ENCODE results near the gene NDUFV2.

Gene NDUFV2

GRCh38 chr18:9135912-9136314 is 33.4 kb downstream of the NDUFV2 start:
- H3K27me3 ChIP-seq (ENCODE audit: insufficient read depth, low read length) = no peaks in the 10 kb centered on the region
- H3K4me3 ChIP-seq (ENCODE audit: low read length) = peak overlapping the region; percentile 60
- peak overlapping the region; percentile 86 for H2AFZ ChIP-seq (ENCODE audit: low read depth, low read length)
- H3K36me3 ChIP-seq (ENCODE audit: insufficient read depth, low read length) = peaks cover 33% of the 10 kb centered on the region
- no peaks in the 10 kb centered on the region for H3K9me3 ChIP-seq (ENCODE audit: low read length)
- H3K4me1 ChIP-seq (ENCODE audit: insufficient read depth, low read length) = peaks cover 44% of the 10 kb centered on the region

GRCh38 chr18:9136315-9137155 is 34.0 kb downstream of the NDUFV2 start, which contains the start of gene ANKRD12:
TSS of gene ANKRD12 (plus strand) at chr18:9136781. CDS start at chr18:9182433, 45,652 bp downstream.
- peak within 1 kb of the TSS; percentile 86 for H2AFZ ChIP-seq (ENCODE audit: low read depth, low read length)
- peaks cover 27% of the 10 kb centered on the region for H3K36me3 ChIP-seq (ENCODE audit: insufficient read depth, low read length)
- H3K4me1 ChIP-seq (ENCODE audit: insufficient read depth, low read length) = peaks cover 48% of the 10 kb centered on the region
- peak within 1 kb of the TSS; percentile 60 for H3K4me3 ChIP-seq (ENCODE audit: low read length)
- no peaks in the 10 kb centered on the region for H3K9me3 ChIP-seq (ENCODE audit: low read length)
- H3K27me3 ChIP-seq (ENCODE audit: insufficient read depth, low read length) = no peaks in the 10 kb centered on the region

- Histone ChIP-seq H3K4me1 (ENCODE audit: insufficient read depth, low read length) (peaks cover 48% of the 10 kb centered on the region), H3K27me3 (ENCODE audit: insufficient read depth, low read length) (no peaks in the 10 kb centered on the region), H3K9me3 (ENCODE audit: low read length) (no peaks in the 10 kb centered on the region), H3K4me3 (ENCODE audit: low read length) (peak overlapping the region; percentile 60), H3K36me3 (ENCODE audit: insufficient read depth, low read length) (peaks cover 19% of the 10 kb centered on the region), H2AFZ (ENCODE audit: low read depth, low read length) (peak overlapping the region; percentile 86)
Measured at GRCh38 chr18:9137168-9138066, 34.9 kb downstream of the NDUFV2 start.

DNA sequence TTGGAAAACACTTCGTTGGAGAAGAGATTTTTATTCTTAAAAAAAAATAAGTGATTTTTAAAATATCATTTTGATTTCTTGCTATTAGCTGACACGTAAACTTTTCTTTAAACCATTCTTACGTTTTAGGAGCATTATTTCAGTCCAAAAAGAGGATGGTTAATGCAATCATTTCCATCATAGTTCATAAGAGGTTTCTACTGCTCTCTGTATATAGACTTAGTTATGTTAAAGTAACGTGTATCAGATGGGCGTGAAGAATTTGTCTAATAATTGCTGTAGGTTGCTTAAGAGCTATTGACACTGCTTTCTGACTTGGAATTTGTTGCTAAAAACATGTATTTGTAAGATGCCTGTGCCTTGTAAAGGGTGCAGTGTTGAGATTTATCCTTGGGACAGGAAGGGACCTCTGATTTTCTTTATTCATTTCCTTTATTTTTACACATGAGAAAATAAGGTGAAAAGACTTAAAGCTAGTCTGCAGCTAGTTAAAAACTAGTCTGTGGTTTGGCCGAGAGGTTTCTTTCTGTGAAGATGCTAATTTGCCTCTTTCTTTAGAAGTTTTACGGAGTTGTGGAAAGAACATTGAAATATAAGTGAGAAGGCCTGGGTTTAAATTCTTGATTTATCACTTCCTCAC is 37.0 kb downstream of the NDUFV2 start:
- Histone ChIP-seq H3K9me3 (ENCODE audit: low read length) (peaks cover 2% of the 10 kb centered on the region), H3K27me3 (ENCODE audit: insufficient read depth, low read length) (no peaks in the 10 kb centered on the region), H3K36me3 (ENCODE audit: insufficient read depth, low read length) (no peaks in the 10 kb centered on the region), H2AFZ (ENCODE audit: low read depth, low read length) (no peak overlapping the region), H3K4me1 (ENCODE audit: insufficient read depth, low read length) (peaks cover 52% of the 10 kb centered on the region), H3K4me3 (ENCODE audit: low read length) (no peak overlapping the region)

GRCh38 chr18:9140381-9140780 is 37.9 kb downstream of the NDUFV2 start:
- Histone ChIP-seq H3K4me3 (ENCODE audit: low read length) (no peak overlapping the region), H3K27me3 (ENCODE audit: insufficient read depth, low read length) (no peaks in the 10 kb centered on the region), H3K36me3 (ENCODE audit: insufficient read depth, low read length) (no peaks in the 10 kb centered on the region), H3K9me3 (ENCODE audit: low read length) (peaks cover 2% of the 10 kb centered on the region), H3K4me1 (ENCODE audit: insufficient read depth, low read length) (peaks cover 45% of the 10 kb centered on the region), H2AFZ (ENCODE audit: low read depth, low read length) (no peak overlapping the region)

DNA sequence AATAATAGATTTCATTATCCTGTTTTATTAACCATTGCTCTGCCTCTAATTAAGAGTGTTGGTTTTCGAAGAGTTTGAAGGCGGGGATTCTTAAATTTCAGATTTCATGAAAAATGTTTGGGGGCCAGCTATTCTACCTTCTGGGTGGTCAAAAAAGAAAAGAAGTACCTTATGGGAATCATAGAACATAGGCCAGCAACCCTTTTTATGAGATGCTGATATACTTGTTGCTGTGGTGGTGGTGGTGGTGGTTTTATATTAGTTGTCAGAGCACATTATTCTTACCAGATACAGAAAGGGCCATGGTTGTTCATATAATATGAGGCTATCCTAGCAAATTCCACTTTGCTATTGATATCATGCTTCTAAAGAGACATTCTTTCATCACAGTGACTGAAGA is 38.5 kb downstream of the NDUFV2 start:
- Histone ChIP-seq H3K4me3 (ENCODE audit: low read length) (no peak overlapping the region), H3K4me1 (ENCODE audit: insufficient read depth, low read length) (peaks cover 39% of the 10 kb centered on the region), H3K36me3 (ENCODE audit: insufficient read depth, low read length) (no peaks in the 10 kb centered on the region), H3K9me3 (ENCODE audit: low read length) (peaks cover 2% of the 10 kb centered on the region), H2AFZ (ENCODE audit: low read depth, low read length) (no peak overlapping the region), H3K27me3 (ENCODE audit: insufficient read depth, low read length) (no peaks in the 10 kb centered on the region)

DNA sequence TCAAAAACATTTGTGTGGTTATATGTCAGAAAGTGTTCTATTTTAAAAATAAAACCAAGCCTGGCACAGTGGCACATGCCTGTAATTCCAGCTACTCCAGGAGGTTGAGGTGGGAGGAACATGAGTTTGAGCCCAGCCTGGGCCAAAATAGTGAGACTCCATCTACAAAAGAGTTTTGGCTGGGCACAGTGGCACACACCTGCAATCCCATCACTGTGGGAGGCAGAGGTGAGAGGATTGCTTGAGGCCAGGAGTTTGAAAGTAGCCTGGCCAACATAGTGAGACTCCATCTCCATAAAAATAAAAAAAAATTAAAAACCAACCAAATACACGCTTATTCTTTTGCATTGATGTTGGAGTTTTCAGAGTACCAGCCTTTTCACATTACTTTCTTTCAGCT is 43.7 kb downstream of the NDUFV2 start:
- H3K4me3 ChIP-seq (ENCODE audit: low read length) = no peak overlapping the region
- H3K4me1 ChIP-seq (ENCODE audit: insufficient read depth, low read length) = peaks cover 16% of the 10 kb centered on the region
- peaks cover 2% of the 10 kb centered on the region for H3K9me3 ChIP-seq (ENCODE audit: low read length)
- no peak overlapping the region for H2AFZ ChIP-seq (ENCODE audit: low read depth, low read length)
- no peaks in the 10 kb centered on the region for H3K27me3 ChIP-seq (ENCODE audit: insufficient read depth, low read length)
- H3K36me3 ChIP-seq (ENCODE audit: insufficient read depth, low read length) = no peaks in the 10 kb centered on the region

DNA sequence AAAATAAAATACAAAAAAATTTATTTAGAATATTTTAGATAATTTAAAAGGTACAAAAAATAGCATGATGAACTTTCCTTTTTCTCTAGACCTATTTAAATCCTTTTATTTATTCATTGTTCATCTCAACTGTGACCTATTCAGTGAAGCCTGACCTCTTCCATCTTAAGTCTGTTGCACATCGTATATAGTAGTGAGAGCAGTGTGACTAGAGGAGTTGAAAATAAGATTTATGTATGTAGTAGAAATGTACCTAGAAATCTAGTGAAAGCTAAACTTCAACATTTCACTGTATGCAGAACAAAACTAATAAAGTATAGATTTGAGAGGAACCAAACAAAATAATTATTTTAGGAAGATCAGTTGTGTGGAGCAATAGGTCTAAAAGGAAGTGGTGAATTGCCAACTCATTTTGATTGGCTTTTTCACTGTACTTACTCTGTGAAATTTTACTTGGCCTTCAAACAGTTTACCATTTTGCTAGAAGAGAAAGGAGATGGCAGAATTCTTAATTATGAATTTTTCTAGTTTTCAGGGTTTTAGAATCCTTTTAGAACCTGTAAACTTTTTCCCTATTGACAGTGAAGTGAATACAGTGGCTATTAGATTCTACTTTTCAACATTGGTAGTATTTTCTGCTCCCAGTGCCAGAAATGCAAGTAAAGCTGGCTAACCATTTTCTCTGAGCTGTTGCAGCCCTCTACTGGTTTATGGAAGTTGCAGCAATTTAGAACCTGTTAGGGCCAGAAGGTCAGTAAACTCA is 45.1 kb downstream of the NDUFV2 start:
- Histone ChIP-seq H2AFZ (ENCODE audit: low read depth, low read length) (no peak overlapping the region), H3K27me3 (ENCODE audit: insufficient read depth, low read length) (no peaks in the 10 kb centered on the region), H3K4me3 (ENCODE audit: low read length) (no peak overlapping the region), H3K36me3 (ENCODE audit: insufficient read depth, low read length) (no peaks in the 10 kb centered on the region), H3K9me3 (ENCODE audit: low read length) (peaks cover 2% of the 10 kb centered on the region), H3K4me1 (ENCODE audit: insufficient read depth, low read length) (peaks cover 15% of the 10 kb centered on the region)

DNA sequence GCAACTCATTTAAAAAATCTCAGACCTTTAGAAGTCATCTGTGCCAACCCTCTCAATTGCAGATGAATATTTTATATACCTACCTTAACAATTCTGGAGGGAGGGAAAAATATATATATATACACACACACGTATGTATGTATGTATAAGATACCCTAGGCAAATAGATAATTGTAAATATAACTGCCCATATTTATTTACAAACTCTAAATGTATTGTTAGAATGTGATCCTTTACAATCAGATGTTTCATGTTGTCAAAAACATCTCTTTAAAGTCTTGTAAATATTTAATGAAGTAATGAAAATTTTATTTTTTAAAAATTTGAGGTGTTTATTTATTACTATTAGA is 45.7 kb downstream of the NDUFV2 start:
- Histone ChIP-seq H3K36me3 (ENCODE audit: insufficient read depth, low read length) (no peaks in the 10 kb centered on the region), H2AFZ (ENCODE audit: low read depth, low read length) (no peak overlapping the region), H3K4me3 (ENCODE audit: low read length) (no peak overlapping the region), H3K27me3 (ENCODE audit: insufficient read depth, low read length) (no peaks in the 10 kb centered on the region), H3K9me3 (ENCODE audit: low read length) (peaks cover 2% of the 10 kb centered on the region), H3K4me1 (ENCODE audit: insufficient read depth, low read length) (peaks cover 15% of the 10 kb centered on the region)

GRCh38 chr18:9150121-9150520 is 47.6 kb downstream of the NDUFV2 start:
- Histone ChIP-seq H3K4me1 (ENCODE audit: insufficient read depth, low read length) (peaks cover 11% of the 10 kb centered on the region), H3K27me3 (ENCODE audit: insufficient read depth, low read length) (no peaks in the 10 kb centered on the region), H3K4me3 (ENCODE audit: low read length) (no peak overlapping the region), H3K9me3 (ENCODE audit: low read length) (peaks cover 4% of the 10 kb centered on the region), H2AFZ (ENCODE audit: low read depth, low read length) (no peak overlapping the region), H3K36me3 (ENCODE audit: insufficient read depth, low read length) (no peaks in the 10 kb centered on the region)

DNA sequence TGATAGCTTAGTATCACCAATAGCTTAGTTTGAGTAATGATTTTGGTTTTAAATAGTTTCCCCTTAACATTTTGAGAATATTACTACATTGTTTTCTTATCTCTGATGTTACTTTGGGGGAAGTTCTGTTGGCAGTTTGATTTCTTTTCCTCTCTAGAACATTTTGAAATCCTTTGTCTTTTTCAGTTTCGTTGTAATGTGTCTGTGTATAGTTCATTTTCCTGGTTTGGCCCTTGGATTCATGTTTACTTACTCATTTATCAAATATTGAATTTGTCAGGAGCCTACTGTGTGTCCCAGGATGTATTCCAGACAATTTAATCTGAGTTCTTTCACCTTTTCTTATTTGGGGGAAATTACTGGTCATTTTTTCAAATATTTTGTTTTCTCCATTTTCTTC is 50.8 kb downstream of the NDUFV2 start:
- Histone ChIP-seq H3K9me3 (ENCODE audit: low read length) (peaks cover 4% of the 10 kb centered on the region), H3K4me1 (ENCODE audit: insufficient read depth, low read length) (no peaks in the 10 kb centered on the region), H3K4me3 (ENCODE audit: low read length) (no peak overlapping the region), H3K27me3 (ENCODE audit: insufficient read depth, low read length) (no peaks in the 10 kb centered on the region), H2AFZ (ENCODE audit: low read depth, low read length) (no peak overlapping the region), H3K36me3 (ENCODE audit: insufficient read depth, low read length) (no peaks in the 10 kb centered on the region)

DNA sequence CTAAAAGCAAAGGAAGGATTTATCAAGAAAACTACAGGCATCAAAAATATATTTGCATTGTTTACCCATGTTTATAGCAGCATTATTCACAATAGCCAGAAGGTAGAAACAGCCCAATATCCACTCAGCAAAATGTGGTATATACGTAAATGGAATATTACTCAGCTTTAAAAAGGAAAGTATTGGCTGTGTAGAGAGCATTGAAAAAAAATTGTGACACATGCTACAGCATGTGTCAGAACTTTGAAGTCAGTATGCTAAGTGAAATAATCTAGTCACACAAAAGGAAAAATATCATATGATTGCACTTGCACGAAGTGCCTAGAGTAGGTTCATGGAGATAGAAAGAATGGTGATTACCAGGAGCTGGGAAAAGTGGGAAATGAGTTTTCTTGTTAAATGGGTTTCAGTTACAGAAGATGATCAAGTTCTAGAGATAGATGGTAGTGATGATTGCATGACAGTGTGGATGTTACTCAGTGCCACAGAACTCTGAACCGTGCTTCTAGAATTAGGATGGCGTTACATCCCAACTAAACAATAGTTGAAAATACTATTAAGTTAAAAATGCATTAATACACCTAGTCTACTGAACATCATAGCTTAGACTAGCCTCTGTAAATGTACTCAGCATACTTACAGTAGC is 54.2 kb downstream of the NDUFV2 start:
- Histone ChIP-seq H2AFZ (ENCODE audit: low read depth, low read length) (no peak overlapping the region), H3K4me3 (ENCODE audit: low read length) (no peak overlapping the region), H3K27me3 (ENCODE audit: insufficient read depth, low read length) (no peaks in the 10 kb centered on the region), H3K9me3 (ENCODE audit: low read length) (peaks cover 4% of the 10 kb centered on the region), H3K36me3 (ENCODE audit: insufficient read depth, low read length) (peaks cover 1% of the 10 kb centered on the region), H3K4me1 (ENCODE audit: insufficient read depth, low read length) (no peaks in the 10 kb centered on the region)
